HepG2 (cell line): Measurements from ENCODE around the gene DLG4. TPM values are rescaled to one million over a fixed set of nuclear protein-coding genes. Genes with fewer than 3 reads are reported as not detected.

Experiments used
- DPF2 ChIP-seq: sonication (generic); formaldehyde crosslinking; IDR thresholded peaks from 2 replicates; pipeline ENCODE4 v1.4.0; 2020; ENCODE audit warnings: mild to moderate bottlenecking, low read depth, missing genetic modification reagents, borderline replicate concordance
- FOXP1 ChIP-seq, 2 experiments: fragments of 450-650 bp in 1 of 2; IDR thresholded peaks; 2 replicates each; pipeline ENCODE4 v1.6.1; 2017 to 2018; ENCODE audit warnings: antibody characterized with exemption in 1 of 2
- GPN1 ChIP-seq: sonication (generic); formaldehyde crosslinking; IDR thresholded peaks from 2 replicates; pipeline ENCODE4 v1.5.1; 2020; ENCODE audit warnings: missing genetic modification reagents, borderline replicate concordance
- IRF2 ChIP-seq: IDR thresholded peaks from 2 replicates; pipeline ENCODE4 v1.6.1; 2018; ENCODE audit warnings: missing genetic modification reagents, missing compliant biosample characterization
- KLF9 ChIP-seq: IDR thresholded peaks from 2 replicates; pipeline ENCODE4 v1.6.1; 2016; ENCODE audit warnings: low read depth
- LRRFIP1 ChIP-seq: sonication (generic); formaldehyde crosslinking; conservative IDR thresholded peaks from 2 replicates; pipeline ENCODE4 v1.4.0; 2020; ENCODE audit warnings: missing genetic modification reagents
- MTA1 ChIP-seq: sonication (generic); formaldehyde crosslinking; IDR thresholded peaks from 2 replicates; pipeline ENCODE4 v1.4.0; 2020; ENCODE audit warnings: missing genetic modification reagents, mild to moderate bottlenecking, borderline replicate concordance
- PAF1 ChIP-seq: IDR thresholded peaks from 2 replicates; pipeline ENCODE4 v1.6.1; 2016; ENCODE audit warnings: missing genetic modification reagents, missing compliant biosample characterization
- POGK ChIP-seq: sonication (generic); formaldehyde crosslinking; conservative IDR thresholded peaks from 2 replicates; pipeline ENCODE4 v1.8.0; 2022; ENCODE audit warnings: mild to moderate bottlenecking, moderate library complexity, missing genetic modification reagents
- POLR2A ChIP-seq, 2 experiments: IDR thresholded peaks; 2 replicates each; pipeline ENCODE4 v1.6.1; 2011; ENCODE audit warnings: low read depth in 2 of 2, low read length in 2 of 2, mild to moderate bottlenecking in 1 of 2, moderate library complexity in 1 of 2; ENCODE audit not compliant: insufficient read depth in 1 of 2
- SKIL ChIP-seq: sonication (generic); formaldehyde crosslinking; IDR thresholded peaks from 2 replicates; pipeline ENCODE4 v1.8.0; 2022; ENCODE audit warnings: missing genetic modification reagents, mild to moderate bottlenecking, moderate library complexity, borderline replicate concordance
- TFAP4 ChIP-seq: sonication (generic); IDR thresholded peaks from 2 replicates; pipeline ENCODE4 v1.6.1; 2016; ENCODE audit warnings: low read depth, borderline replicate concordance
- ZBTB38 ChIP-seq: sonication (generic); formaldehyde crosslinking; IDR thresholded peaks from 2 replicates; pipeline ENCODE4 v1.5.1; 2020; ENCODE audit warnings: mild to moderate bottlenecking, missing genetic modification reagents
- ZNF235 ChIP-seq: sonication (generic); formaldehyde crosslinking; IDR thresholded peaks from 2 replicates; pipeline ENCODE4 v1.8.1; 2023; ENCODE audit warnings: mild to moderate bottlenecking, missing genetic modification reagents, borderline replicate concordance
- ZNF296 ChIP-seq: sonication (generic); formaldehyde crosslinking; conservative IDR thresholded peaks from 2 replicates; pipeline ENCODE4 v1.5.0; 2020; ENCODE audit warnings: mild to moderate bottlenecking, missing genetic modification reagents
- ZNF3 ChIP-seq: IDR thresholded peaks from 2 replicates; pipeline ENCODE4 v1.7.0; 2017; ENCODE audit warnings: inconsistent platforms
- ZNF350 ChIP-seq: sonication (generic); formaldehyde crosslinking; IDR thresholded peaks from 2 replicates; pipeline ENCODE4 v1.4.0; 2020; ENCODE audit warnings: mild to moderate bottlenecking, low read depth, missing genetic modification reagents, borderline replicate concordance
- ZNF616 ChIP-seq: sonication (generic); formaldehyde crosslinking; IDR thresholded peaks from 2 replicates; pipeline ENCODE4 v1.5.0; 2020; ENCODE audit warnings: low read depth, mild to moderate bottlenecking, missing genetic modification reagents
- ZNF747 ChIP-seq: sonication (generic); formaldehyde crosslinking; IDR thresholded peaks from 2 replicates; pipeline ENCODE4 v1.8.1; 2023; ENCODE audit warnings: missing genetic modification reagents, mild to moderate bottlenecking, borderline replicate concordance
- polyA plus RNA-seq, 8 experiments: library from polyadenylated mRNA; depleted of rRNA in 3 of 8; stranded (reverse) in 7 of 8; unstranded in 1 of 8; fragments of >200 nt; fragmentation: Illumina TruSeq in 4 of 8; extraction: Trizol in 4 of 8; gene quantifications; 2 replicates each; pipeline versions ENCODE4 v1.2.1 to v1.2.3, GENCODE V29; 2011 to 2016; ENCODE audit warnings: low read depth in 4 of 8, missing spikeins in 1 of 8, mixed read lengths in 1 of 8; ENCODE audit not compliant: insufficient read depth in 1 of 8
- total RNA-seq, 5 experiments: library from RNA; depleted of rRNA; stranded (reverse); fragments of >200 nt; fragmentation: Illumina TruSeq; extraction: Trizol; gene quantifications; 2 replicates each; pipeline ENCODE4 v1.2.3, GENCODE V29; 2016; ENCODE audit warnings: low read depth in 1 of 5

DLG4 gene
- total and polyA plus RNA-seq, 2 of the 13 experiments (the other 11 are each of a cell fraction or from before 2014, with no cell fraction given) = 0.71 to 4.3 TPM

- 0 out of 2 replicates have a peak, but pooled peaks have one; percentile 28 for TF ChIP-seq MTA1
- 0 out of 2 replicates have a peak, but pooled peaks have one; percentile 51 for TF ChIP-seq KLF9
- no peak for TF ChIP-seq DPF2
- peak; percentile 59 for TF ChIP-seq IRF2 (CRISPR knock-in tag)
- TF ChIP-seq LRRFIP1 (CRISPR knock-in tag) = no peak
- peak; percentile 91 for TF ChIP-seq PAF1
- peak; percentile 41; the same call in 1 of the 2 replicates for TF ChIP-seq ZNF350 (CRISPR knock-in tag)
- TF ChIP-seq TFAP4 = peak; percentile 92; the same call in 1 of the 2 replicates
- peak; percentile 49; the same call in 1 of the 2 replicates for TF ChIP-seq SKIL
- no peak for TF ChIP-seq ZNF747 (CRISPR knock-in tag)
- no peak; the same call in 1 of the 2 replicates for TF ChIP-seq POGK (CRISPR knock-in tag)
- TF ChIP-seq GPN1 (CRISPR knock-in tag) = no peak
- TF ChIP-seq ZNF296 (CRISPR knock-in tag) = no peak
- TF ChIP-seq ZNF3 (CRISPR knock-in tag) = no peak
- TF ChIP-seq ZBTB38 (CRISPR knock-in tag) = peak; percentile 73; the same call in 1 of the 2 replicates
- TF ChIP-seq ZNF616 = no peak
- TF ChIP-seq POLR2A (IDR thresholded peaks at IDR 0.05; ENCODE audit: insufficient read depth in 1 of 2, low read depth in 2 of 2, low read length in 2 of 2) = peak; percentile 22 to 66; a peak in 3 of 4 replicates
- TF ChIP-seq FOXP1 (IDR thresholded peaks at IDR 0.05) = no peak; the same call in 1 of the 2 replicates
- peak; percentile 70; the same call in 1 of the 2 replicates for TF ChIP-seq FOXP1 (CRISPR knock-in tag; IDR thresholded peaks at IDR 0.05)
- TF ChIP-seq ZNF235 (CRISPR knock-in tag) = no peak
Measured at GRCh38 chr17:7242717-7243452, 23.2 kb upstream of the DLG4 start (continued).
